ENCODE measurements around the gene TMEM215. TPM values are rescaled to one million over a fixed set of nuclear protein-coding genes. Genes with fewer than 3 reads are reported as not detected.

TMEM215 gene
- total and polyA plus RNA-seq, 2 donors (not counting 1 experiment from before 2014, with no cell fraction given) = not detected

- Histone ChIP-seq H3K27ac (ENCODE audit: low read length in 2 of 2) (no peak overlapping the region), H2AFZ (ENCODE audit: insufficient read depth, low read depth, low read length, poor library complexity, severe bottlenecking) (no peak overlapping the region), H3K4me1 (ENCODE audit: control insufficient read depth in 2 of 2, insufficient read depth in 2 of 2, low read length in 2 of 2) (no peaks in the 10 kb centered on the region), H3K9ac (ENCODE audit: low read length) (no peak overlapping the region), H3K9me3 (ENCODE audit: control extremely low read depth in 1 of 3, control insufficient read depth in 2 of 3, insufficient read depth in 1 of 3, low read length in 2 of 3) (no peaks in the 10 kb centered on the region), H3K79me2 (ENCODE audit: control insufficient read depth, insufficient read depth, low read length) (no peaks in the 10 kb centered on the region), H3K36me3 (replicated peaks in 1 of 2; ENCODE audit: control extremely low read depth in 1 of 2, control insufficient read depth in 1 of 2, extremely low read depth in 1 of 2, insufficient read depth in 2 of 2, low read length in 1 of 2) (no peaks in the 10 kb centered on the region), H3K27me3 (replicated peaks in 1 of 4; ENCODE audit: control extremely low read depth in 1 of 4, control insufficient read depth in 3 of 4, insufficient read depth in 4 of 4, low read length in 3 of 4) (peaks cover 0 to 5% (median 1%) of the 10 kb centered on the region in 4 experiments), H4K20me1 (ENCODE audit: control insufficient read depth, insufficient read depth, low read length, poor library complexity, severe bottlenecking) (no peaks in the 10 kb centered on the region), H3K4me3 (ENCODE audit: control extremely low read depth in 1 of 5, extremely low read depth in 1 of 5, insufficient read depth in 1 of 5, low read depth in 2 of 5, low read length in 4 of 5) (no peak overlapping the region), H3K4me2 (replicated peaks; ENCODE audit: low read depth, low read length, poor library complexity, severe bottlenecking) (no peak overlapping the region)
- intact Hi-C loops (cut with micrococcal nuclease) = no loop called here
- ChIA-PET POLR2A (no interaction called here), CTCF (no interaction called here)
- Mint-ChIP-seq H3K4me1 (no peaks in the 10 kb centered on the region), H3K9me3 (ENCODE audit: insufficient read depth) (no peaks in the 10 kb centered on the region), H3K27me3 (peaks cover 27% of the 10 kb centered on the region), H3K27ac (no peak overlapping the region), H3K4me3 (no peak overlapping the region)
- DNase-seq = no peak
- TF ChIP-seq CTCF (IDR thresholded peaks at IDR 0.05) (no peak), EZH2 (IDR thresholded peaks at IDR 0.05; ENCODE audit: borderline replicate concordance, insufficient read depth, low read depth, low read length, poor library complexity, severe bottlenecking) (no peak)
- ATAC-seq (ENCODE audit: low read depth) = no peak
- 86% methylated on average over 2 of the region's 3 CpGs for whole genome bisulfite sequencing (ENCODE audit: insufficient coverage)
Measured at GRCh38 chr9:32823101-32823500, 39.8 kb downstream of the TMEM215 start.

GRCh38 chr9:32823551-32823950 lies 40.2 kb downstream of the TMEM215 start:
- Mint-ChIP-seq H3K27ac (no peak overlapping the region), H3K27me3 (peaks cover 24% of the 10 kb centered on the region), H3K4me1 (no peaks in the 10 kb centered on the region), H3K4me3 (no peak overlapping the region), H3K9me3 (ENCODE audit: insufficient read depth) (no peaks in the 10 kb centered on the region)
- peaks cover 0 to 5% (median 1%) of the 10 kb centered on the region in 4 experiments for H3K27me3 ChIP-seq (replicated peaks in 1 of 4; ENCODE audit: control extremely low read depth in 1 of 4, control insufficient read depth in 3 of 4, insufficient read depth in 4 of 4, low read length in 3 of 4)
- DNase-seq (no peak), ATAC-seq (ENCODE audit: low read depth) (no peak)
- CTCF ChIA-PET = interaction anchor here (0.7 kb wide), 1 partner anchor 15 kb away, joined by 3 read pairs; no protein-coding TSS in a partner anchor
- intact Hi-C loops (cut with micrococcal nuclease) = no loop called here
- H3K27ac ChIP-seq (ENCODE audit: low read length in 2 of 2) = no peak overlapping the region
- H4K20me1 ChIP-seq (ENCODE audit: control insufficient read depth, insufficient read depth, low read length, poor library complexity, severe bottlenecking) = no peaks in the 10 kb centered on the region
- POLR2A ChIA-PET = no interaction called here
- H3K79me2 ChIP-seq (ENCODE audit: control insufficient read depth, insufficient read depth, low read length) = no peaks in the 10 kb centered on the region
- no peak overlapping the region for H3K4me2 ChIP-seq (replicated peaks; ENCODE audit: low read depth, low read length, poor library complexity, severe bottlenecking)
- H3K4me1 ChIP-seq (ENCODE audit: control insufficient read depth in 2 of 2, insufficient read depth in 2 of 2, low read length in 2 of 2) = no peaks in the 10 kb centered on the region
- no peaks in the 10 kb centered on the region for H3K9me3 ChIP-seq (ENCODE audit: control extremely low read depth in 1 of 3, control insufficient read depth in 2 of 3, insufficient read depth in 1 of 3, low read length in 2 of 3)
- H2AFZ ChIP-seq (ENCODE audit: insufficient read depth, low read depth, low read length, poor library complexity, severe bottlenecking) = no peak overlapping the region
- no peak overlapping the region for H3K9ac ChIP-seq (ENCODE audit: low read length)
- TF ChIP-seq CTCF (IDR thresholded peaks at IDR 0.05) (no peak), EZH2 (IDR thresholded peaks at IDR 0.05; ENCODE audit: borderline replicate concordance, insufficient read depth, low read depth, low read length, poor library complexity, severe bottlenecking) (no peak)
- H3K4me3 ChIP-seq (ENCODE audit: control extremely low read depth in 1 of 5, extremely low read depth in 1 of 5, insufficient read depth in 1 of 5, low read depth in 2 of 5, low read length in 4 of 5) = no peak overlapping the region
- no peaks in the 10 kb centered on the region for H3K36me3 ChIP-seq (replicated peaks in 1 of 2; ENCODE audit: control extremely low read depth in 1 of 2, control insufficient read depth in 1 of 2, extremely low read depth in 1 of 2, insufficient read depth in 2 of 2, low read length in 1 of 2)

All from B cell (primary cell).